Measurements from ENCODE around the gene PDE3A. TPM values are rescaled to one million over a fixed set of nuclear protein-coding genes. Genes with fewer than 3 reads are reported as not detected.

PDE3A gene
- total RNA-seq, 2 experiments from 2014 or later: not detected

DNA sequence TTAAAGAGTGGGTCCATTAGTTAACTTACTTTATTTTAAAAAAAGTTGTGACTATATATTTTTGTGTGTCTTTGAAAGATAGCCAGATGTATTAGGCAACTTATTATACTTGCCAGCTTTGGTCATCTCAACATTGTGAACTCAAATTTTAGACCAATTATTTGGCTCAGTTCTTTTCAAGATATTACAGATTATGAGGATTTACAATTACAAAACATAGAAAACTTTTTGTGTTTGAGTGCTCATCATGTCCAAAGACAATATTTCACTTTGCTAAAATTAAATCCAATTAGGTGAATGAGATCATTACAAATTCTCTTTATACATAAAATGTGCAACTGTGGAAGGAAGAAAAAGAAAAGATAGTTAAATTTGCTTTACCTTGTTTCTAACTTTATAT lies 18.3 kb upstream of the PDE3A start:
- H3K4me2 ChIP-seq (ENCODE audit: low read length): no peak overlapping the region

DNA sequence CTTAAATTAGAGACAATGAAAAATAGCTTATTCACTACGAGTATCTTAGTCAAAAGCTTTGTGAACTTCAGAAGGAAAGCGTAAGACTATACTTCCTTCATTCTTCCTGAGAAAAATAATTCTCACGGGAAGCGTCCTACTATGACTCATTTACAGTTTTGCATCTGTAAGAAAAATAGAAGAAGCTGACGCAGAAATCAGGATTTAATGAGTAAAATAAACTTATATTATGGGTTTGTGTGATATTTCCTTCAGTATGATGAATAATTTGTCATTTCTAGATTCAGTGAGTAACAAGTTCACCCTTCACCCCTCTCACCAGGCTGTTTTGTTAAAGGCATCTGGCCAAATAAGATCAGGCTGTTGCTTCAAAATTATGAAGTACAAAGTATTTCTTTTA lies 17.8 kb upstream of the PDE3A start:
- no peaks in the 10 kb centered on the region for H3K9me2 ChIP-seq (ENCODE audit: insufficient read depth, low read length)
- no peak overlapping the region for H2AFZ ChIP-seq (ENCODE audit: low read length)
- BruUV-seq (replicated peaks): no TSS peak
- no peaks in the 10 kb centered on the region for H3K79me2 ChIP-seq (ENCODE audit: insufficient read depth, low read depth, low read length)
- no peak for DNase-seq (ENCODE audit: low spot score)
- ChIA-PET POLR2A (no interaction called here), CTCF (ENCODE audit: unreplicated experiment) (no interaction called here)
- no peaks in the 10 kb centered on the region for H4K20me1 ChIP-seq (ENCODE audit: insufficient read depth, low read length)
- no peak overlapping the region for H3K4me3 ChIP-seq (ENCODE audit: low read depth, low read length, poor library complexity, severe bottlenecking)
- no peaks in the 10 kb centered on the region for H3K36me3 ChIP-seq (ENCODE audit: insufficient read depth, low read length)
- H3K4me2 ChIP-seq (ENCODE audit: low read length): no peak overlapping the region
- no peaks in the 10 kb centered on the region for H3K9me3 ChIP-seq (ENCODE audit: low read length)
- no peaks in the 10 kb centered on the region for H3K4me1 ChIP-seq (ENCODE audit: insufficient read depth, low read length, poor library complexity, severe bottlenecking)
- intact Hi-C loops (cut with micrococcal nuclease; ENCODE audit: unreplicated experiment): no loop called here
- TF ChIP-seq EZH2phosphoT487 (IDR thresholded peaks at IDR 0.05; ENCODE audit: borderline replicate concordance, low read depth, low read length): no peak
- TF ChIP-seq, protein P1, sequence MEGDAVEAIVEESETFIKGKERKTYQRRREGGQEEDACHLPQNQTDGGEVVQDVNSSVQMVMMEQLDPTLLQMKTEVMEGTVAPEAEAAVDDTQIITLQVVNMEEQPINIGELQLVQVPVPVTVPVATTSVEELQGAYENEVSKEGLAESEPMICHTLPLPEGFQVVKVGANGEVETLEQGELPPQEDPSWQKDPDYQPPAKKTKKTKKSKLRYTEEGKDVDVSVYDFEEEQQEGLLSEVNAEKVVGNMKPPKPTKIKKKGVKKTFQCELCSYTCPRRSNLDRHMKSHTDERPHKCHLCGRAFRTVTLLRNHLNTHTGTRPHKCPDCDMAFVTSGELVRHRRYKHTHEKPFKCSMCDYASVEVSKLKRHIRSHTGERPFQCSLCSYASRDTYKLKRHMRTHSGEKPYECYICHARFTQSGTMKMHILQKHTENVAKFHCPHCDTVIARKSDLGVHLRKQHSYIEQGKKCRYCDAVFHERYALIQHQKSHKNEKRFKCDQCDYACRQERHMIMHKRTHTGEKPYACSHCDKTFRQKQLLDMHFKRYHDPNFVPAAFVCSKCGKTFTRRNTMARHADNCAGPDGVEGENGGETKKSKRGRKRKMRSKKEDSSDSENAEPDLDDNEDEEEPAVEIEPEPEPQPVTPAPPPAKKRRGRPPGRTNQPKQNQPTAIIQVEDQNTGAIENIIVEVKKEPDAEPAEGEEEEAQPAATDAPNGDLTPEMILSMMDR (conservative IDR thresholded peaks at IDR 0.05; ENCODE audit: low read length): no peak
- H3K27ac ChIP-seq (ENCODE audit: low read depth, low read length, poor library complexity, severe bottlenecking): no peak overlapping the region

More for the DNA sequence above, 18.3 kb upstream of the PDE3A start:
- CTCF ChIA-PET (ENCODE audit: unreplicated experiment): no interaction called here
- BruUV-seq (replicated peaks): no TSS peak
- Histone ChIP-seq H3K4me3 (ENCODE audit: low read depth, low read length, poor library complexity, severe bottlenecking) (no peak overlapping the region), H3K9me2 (ENCODE audit: insufficient read depth, low read length) (no peaks in the 10 kb centered on the region), H3K9me3 (ENCODE audit: low read length) (no peaks in the 10 kb centered on the region), H3K79me2 (ENCODE audit: insufficient read depth, low read depth, low read length) (no peaks in the 10 kb centered on the region), H4K20me1 (ENCODE audit: insufficient read depth, low read length) (no peaks in the 10 kb centered on the region), H3K36me3 (ENCODE audit: insufficient read depth, low read length) (no peaks in the 10 kb centered on the region), H3K27ac (ENCODE audit: low read depth, low read length, poor library complexity, severe bottlenecking) (no peak overlapping the region), H2AFZ (ENCODE audit: low read length) (no peak overlapping the region), H3K4me1 (ENCODE audit: insufficient read depth, low read length, poor library complexity, severe bottlenecking) (no peaks in the 10 kb centered on the region)
- POLR2A ChIA-PET: no interaction called here
- DNase-seq (ENCODE audit: low spot score): no peak
- intact Hi-C loops (cut with micrococcal nuclease; ENCODE audit: unreplicated experiment): no loop called here
- TF ChIP-seq EZH2phosphoT487 (IDR thresholded peaks at IDR 0.05; ENCODE audit: borderline replicate concordance, low read depth, low read length): no peak
- TF ChIP-seq, protein P1 (conservative IDR thresholded peaks at IDR 0.05; ENCODE audit: low read length): no peak

DNA sequence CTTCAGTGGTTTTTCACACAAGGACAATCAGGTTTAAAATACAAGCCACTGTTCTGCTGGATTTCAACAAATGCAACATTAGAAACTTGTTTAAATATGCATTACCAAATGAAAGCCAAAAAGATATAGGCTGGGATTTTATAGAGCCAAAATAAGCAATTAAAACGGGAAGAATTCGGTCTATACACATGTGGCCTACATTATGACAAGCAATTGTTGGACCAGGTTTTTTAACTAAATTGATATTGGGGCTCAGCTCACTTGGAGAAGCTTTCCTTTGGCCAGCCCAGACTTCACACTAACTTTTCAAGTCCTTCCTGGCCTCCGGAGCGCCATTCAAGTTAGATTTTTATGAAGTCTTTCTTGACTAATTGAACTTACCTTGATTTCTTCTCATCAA lies 16.9 kb upstream of the PDE3A start:
- no peak overlapping the region for H3K4me2 ChIP-seq (ENCODE audit: low read length)

More for the DNA sequence above, 16.9 kb upstream of the PDE3A start:
- Histone ChIP-seq H3K27ac (ENCODE audit: low read depth, low read length, poor library complexity, severe bottlenecking) (no peak overlapping the region), H4K20me1 (ENCODE audit: insufficient read depth, low read length) (no peaks in the 10 kb centered on the region), H3K79me2 (ENCODE audit: insufficient read depth, low read depth, low read length) (no peaks in the 10 kb centered on the region), H2AFZ (ENCODE audit: low read length) (no peak overlapping the region), H3K4me1 (ENCODE audit: insufficient read depth, low read length, poor library complexity, severe bottlenecking) (no peaks in the 10 kb centered on the region), H3K9me3 (ENCODE audit: low read length) (no peaks in the 10 kb centered on the region), H3K9me2 (ENCODE audit: insufficient read depth, low read length) (no peaks in the 10 kb centered on the region), H3K4me3 (ENCODE audit: low read depth, low read length, poor library complexity, severe bottlenecking) (no peak overlapping the region), H3K36me3 (ENCODE audit: insufficient read depth, low read length) (no peaks in the 10 kb centered on the region)
- ChIA-PET POLR2A (no interaction called here), CTCF (ENCODE audit: unreplicated experiment) (no interaction called here)
- no peak for DNase-seq (ENCODE audit: low spot score)
- TF ChIP-seq EZH2phosphoT487 (IDR thresholded peaks at IDR 0.05; ENCODE audit: borderline replicate concordance, low read depth, low read length): no peak
- TF ChIP-seq, protein P1 (conservative IDR thresholded peaks at IDR 0.05; ENCODE audit: low read length): no peak
- intact Hi-C loops (cut with micrococcal nuclease; ENCODE audit: unreplicated experiment): no loop called here
- BruUV-seq (replicated peaks): no TSS peak
